K562 (cell line): Measurements from ENCODE around the gene CLCN4. TPM values are rescaled to one million over a fixed set of nuclear protein-coding genes. Genes with fewer than 3 reads are reported as not detected.
A peak's percentile ranks its signal among the peaks of the same experiment; 100 is the strongest.

Experiments
- ATAC-seq: fragments of 200-7000 bp; cut with Tn5 transposase; 3 replicates; pipeline ENCODE4 v1.9.1; 2020; ENCODE audit warnings: moderate library complexity
- BruUV-seq: library from RNA; stranded (reverse); fragments of 400-500 nt; replicated peaks from 2 replicates; lab custom pipeline; 2021; lab: Mats Ljungman, UMichigan
- CTCF ChIA-PET: fragments of 300-600 bp; formaldehyde crosslinking; extraction: SDS; loops from one replicate; lab custom pipeline; 2021; ENCODE audit warnings: low intra/inter-chr PET ratio; lab: Yijun Ruan, JAX
- POLR2A ChIA-PET: fragments of 300-600, 350-650 bp; sonication (Branson Sonifier 250); formaldehyde crosslinking; extraction: SDS; loops from one replicate; lab custom pipeline; 2021; ENCODE audit warnings: antibody characterized with exemption, inconsistent platforms; lab: Yijun Ruan, JAX
- DNase-seq, 4 experiments: peaks; one replicate each; pipeline versions ENCODE4 v3.0.0 to v3.0.0-alpha.2; 2011 to 2018; ENCODE audit warnings: low spot score in 3 of 4, mixed read lengths in 3 of 4; ENCODE audit errors: extremely low read depth in 1 of 4
- FAIRE-seq: peaks from 2 replicates; lab custom pipeline; 2011; peaks lifted over from hg19 to GRCh38; lab: Jason Lieb, UNC
- H2AFZ ChIP-seq: 2 replicates; pipeline ENCODE4 v1.6.0; 2011; ENCODE audit warnings: low read depth, low read length, control low read depth, inconsistent platforms
- H3K27ac ChIP-seq: fragments of 200-600 bp; 3 replicates; pipeline ENCODE4 v1.8.0; 2011; ENCODE audit warnings: low read depth, mild to moderate bottlenecking, control low read depth, inconsistent platforms, low read length, moderate library complexity, mixed read lengths; ENCODE audit errors: extremely low read depth
- H3K27me3 ChIP-seq, 2 experiments: fragments of 300-600 bp in 1 of 2; 2 replicates in 1 of 2; 3 replicates in 1 of 2; pipeline versions ENCODE4 v1.6.0 to v1.8.0; 2011; ENCODE audit warnings: inconsistent platforms in 2 of 2, low read length in 2 of 2, mild to moderate bottlenecking in 1 of 2, mixed read lengths in 1 of 2, moderate library complexity in 1 of 2; ENCODE audit not compliant: control insufficient read depth in 2 of 2, insufficient read depth in 2 of 2
- H3K36me3 ChIP-seq: fragments of 300-600 bp; 3 replicates; pipeline ENCODE4 v1.8.0; 2011; ENCODE audit warnings: mild to moderate bottlenecking, low read length, inconsistent platforms; ENCODE audit not compliant: control insufficient read depth, insufficient read depth
- H3K4me1 ChIP-seq, 2 experiments: fragments of 200-600 bp in 1 of 2; replicated peaks in 1 of 2; 2 replicates in 1 of 2; 3 replicates in 1 of 2; pipeline versions ENCODE4 v1.5.1 to v1.8.0; 2011; ENCODE audit warnings: inconsistent platforms in 2 of 2, low read length in 2 of 2, mild to moderate bottlenecking in 1 of 2, mixed read lengths in 1 of 2, moderate library complexity in 1 of 2; ENCODE audit not compliant: control insufficient read depth in 2 of 2, insufficient read depth in 2 of 2
- H3K4me2 ChIP-seq: 2 replicates; pipeline ENCODE4 v1.6.1; 2011; ENCODE audit warnings: low read length, control low read depth, inconsistent platforms, mixed read lengths; ENCODE audit not compliant: insufficient read depth
- H3K4me3 ChIP-seq: fragments of 200-600 bp; sonication (generic), shearing (Covaris generic); 2 replicates; pipeline ENCODE4 v1.5.1; 2016; ENCODE audit warnings: control low read depth, inconsistent platforms
- H3K79me2 ChIP-seq: fragments of 200-600 bp; 3 replicates; pipeline ENCODE4 v1.8.0; 2011; ENCODE audit warnings: low read length, inconsistent platforms; ENCODE audit not compliant: control insufficient read depth, insufficient read depth
- H3K9ac ChIP-seq, 2 experiments: 2 replicates each; pipeline versions ENCODE4 v1.6.0 to v1.6.1; 2011; ENCODE audit warnings: low read depth in 2 of 2, low read length in 2 of 2, control low read depth in 1 of 2, inconsistent platforms in 1 of 2, mild to moderate bottlenecking in 1 of 2, mixed read lengths in 1 of 2; ENCODE audit not compliant: insufficient read depth in 1 of 2
- H3K9me1 ChIP-seq: one replicate; pipeline ENCODE4 v1.6.0; 2011; ENCODE audit warnings: inconsistent platforms, mild to moderate bottlenecking, low read length, moderate library complexity; ENCODE audit not compliant: control insufficient read depth, insufficient read depth
- H3K9me3 ChIP-seq: replicated peaks from 2 replicates; pipeline ENCODE4 v1.5.1; 2011; ENCODE audit warnings: low read depth, low read length, inconsistent platforms; ENCODE audit not compliant: control insufficient read depth, insufficient read depth
- H4K20me1 ChIP-seq: replicated peaks from 2 replicates; pipeline ENCODE4 v1.6.1; 2011; ENCODE audit warnings: low read length, inconsistent platforms, mixed read lengths; ENCODE audit not compliant: control insufficient read depth, insufficient read depth
- C11orf30 ChIP-seq: fragments of 450-650 bp; IDR thresholded peaks from 2 replicates; pipeline ENCODE4 v1.6.1; 2016; ENCODE audit warnings: low read depth, mild to moderate bottlenecking
- JUND ChIP-seq, 2 experiments: IDR thresholded peaks; 2 replicates in 1 of 2; 3 replicates in 1 of 2; pipeline ENCODE4 v1.6.1; 2011; ENCODE audit warnings: borderline replicate concordance in 2 of 2, low read depth in 2 of 2, low read length in 2 of 2, improper control_type of control experiment in 1 of 2, missing biosample characterization in 1 of 2, missing genetic modification characterization in 1 of 2, missing genetic modification reagents in 1 of 2
- MYC ChIP-seq, 2 experiments: fragments of 250-450 bp in 1 of 2; sonication (Bioruptor Pico) in 1 of 2; IDR thresholded peaks; 2 replicates each; pipeline versions ENCODE4 v1.5.1 to v1.6.1; 2012 to 2021; ENCODE audit warnings: low read depth in 2 of 2, borderline replicate concordance in 1 of 2, improper control_type of control experiment in 1 of 2, low read length in 1 of 2, mild to moderate bottlenecking in 1 of 2, moderate library complexity in 1 of 2
- NUFIP1 ChIP-seq: fragments of 450-650 bp; IDR thresholded peaks from 2 replicates; pipeline ENCODE4 v1.6.1; 2018; ENCODE audit not compliant: partially characterized antibody
- PCBP1 ChIP-seq: fragments of 200-400 bp; formaldehyde crosslinking; IDR thresholded peaks from 2 replicates; pipeline ENCODE4 v1.6.1; 2018; ENCODE audit warnings: mild to moderate bottlenecking, low read depth, low read length; ENCODE audit not compliant: poor library complexity, severe bottlenecking
- SMARCB1 ChIP-seq: IDR thresholded peaks from 2 replicates; pipeline ENCODE4 v1.6.1; 2011; ENCODE audit warnings: improper control_type of control experiment, low read depth; ENCODE audit not compliant: insufficient read length
- SPI1 ChIP-seq: IDR thresholded peaks from 2 replicates; pipeline ENCODE4 v1.6.1; 2011; ENCODE audit warnings: low read depth, low read length, control low read depth, borderline replicate concordance
- STAG1 ChIP-seq: sonication (generic); formaldehyde crosslinking; IDR thresholded peaks from 2 replicates; pipeline ENCODE4 v1.5.0; 2020; ENCODE audit warnings: missing genetic modification reagents, borderline replicate concordance
- TGIF2 ChIP-seq: sonication (generic); formaldehyde crosslinking; IDR thresholded peaks from 2 replicates; pipeline ENCODE4 v1.8.1; 2022; ENCODE audit warnings: mild to moderate bottlenecking, missing genetic modification reagents, moderate library complexity
- YBX1 ChIP-seq: fragments of 450-650 bp; IDR thresholded peaks from 2 replicates; pipeline ENCODE4 v1.7.1; 2016; ENCODE audit warnings: mild to moderate bottlenecking
- WGBS: fragments of 100-300 bp; shearing (Covaris generic); methylation state at CpG from one replicate; pipeline ENCODE4 v1.1.6; 2016; ENCODE audit warnings: low coverage, mixed read lengths; ENCODE audit not compliant: insufficient coverage; ENCODE audit errors: missing lambda C conversion rate; 5-methylcytosine and 5-hydroxymethylcytosine counted together
- in situ Hi-C: fragments of 300-500 bp; cut with MboI; formaldehyde crosslinking; loops from 4 replicates; pipeline ENCODE4 v1.15.0; 2018; ENCODE audit warnings: inconsistent platforms, mixed read lengths
- intact Hi-C: fragments of 100-400 bp; cut with micrococcal nuclease; formaldehyde crosslinking; loops from 2 replicates; pipeline ENCODE4 v1.14.2; 2022
- polyA plus RNA-seq, 8 experiments: library from polyadenylated mRNA; depleted of rRNA in 4 of 8; stranded (reverse) in 5 of 8; unstranded in 3 of 8; fragments of >200 nt; fragmentation: Nextera tagmentation in 2 of 8; fragmentation: Illumina TruSeq in 1 of 8; extraction: Ambion mirVana in 2 of 8; extraction: Trizol in 1 of 8; gene quantifications; 2 replicates each; pipeline versions ENCODE4 v1.2.1 to v1.2.3, GENCODE V29; 2011 to 2014; ENCODE audit warnings: inconsistent platforms in 1 of 8, missing spikeins in 1 of 8
- total RNA-seq, 7 experiments: library from RNA; depleted of rRNA in 6 of 7; stranded (reverse); fragments of >200 nt in 6 of 7; fragmentation: Illumina TruSeq in 2 of 7; extraction: Trizol in 2 of 7; gene quantifications; 2 replicates each; pipeline versions ENCODE4 v1.2.1 to v1.2.3, GENCODE V29; 2011 to 2021; ENCODE audit warnings: low replicate concordance in 1 of 7
- TF ChIP-seq, protein P1 (sequence below): sonication (generic); formaldehyde crosslinking; IDR thresholded peaks from 2 replicates; pipeline ENCODE4 v1.8.1; 2022; ENCODE audit warnings: missing genetic modification reagents

The CLCN4 gene
- total and polyA plus RNA-seq, 9 of the 15 experiments (the other 6 are each of a cell fraction or from before 2014, with no cell fraction given) = 0.03 to 0.24 (median 0.10) TPM; not detected in 1

DNA sequence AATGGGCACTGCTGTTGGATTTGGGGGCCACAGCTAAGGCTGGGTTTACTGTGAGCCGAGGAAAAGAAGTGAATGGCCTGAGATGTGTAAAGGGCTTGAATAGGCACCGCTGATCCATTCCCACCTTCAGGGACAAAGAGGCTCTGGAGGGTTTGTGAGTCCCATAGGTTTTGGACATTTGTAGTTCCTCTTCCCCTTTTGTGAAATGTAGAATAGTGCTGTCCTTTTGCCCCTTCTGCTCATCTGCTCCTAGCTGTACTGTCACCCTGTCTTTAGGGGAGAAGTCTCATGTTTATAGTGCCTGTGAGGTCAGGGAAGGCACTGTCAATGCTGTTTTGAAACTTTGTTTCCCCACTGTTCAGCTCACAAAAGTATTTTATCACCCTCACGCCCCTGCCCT, 26.4 kb upstream of the CLCN4 start:
- DNase-seq (no peak), FAIRE-seq (no peak), ATAC-seq (no peak)
- BruUV-seq = no TSS peak
- intact Hi-C loops (loop anchor here (5.0 to 10.0 kb wide), 2 partner anchors 197 to 504 kb away; no protein-coding TSS in a partner anchor), in situ Hi-C loops (no loop called here)
- H3K4me1 ChIP-seq = peaks cover 0 to 4% of the 10 kb centered on the region in 2 experiments; a peak in 4 of 5 replicates
- no peak overlapping the region for H2AFZ ChIP-seq
- no peak overlapping the region for H3K27ac ChIP-seq
- POLR2A ChIA-PET = no interaction called here
- 0 out of 3 replicates have a peak, but pooled peaks cover 6% of the 10 kb centered on the region for H3K79me2 ChIP-seq
- 4% methylated on average over 2 of the region's 3 CpGs for WGBS
- peaks cover 0 to 31% of the 10 kb centered on the region in 2 experiments; a peak in 3 of 5 replicates for H3K27me3 ChIP-seq
- H3K9ac ChIP-seq = no peak overlapping the region
- H4K20me1 ChIP-seq = no peaks in the 10 kb centered on the region
- peak; percentile 17; the same call in 1 of the 2 replicates for TF ChIP-seq SPI1
- no peak for TF ChIP-seq STAG1 (CRISPR knock-in tag)
- no peaks in the 10 kb centered on the region for H3K9me1 ChIP-seq
- no peak overlapping the region for H3K4me2 ChIP-seq
- H3K4me3 ChIP-seq = no peak overlapping the region
- CTCF ChIA-PET = interaction anchor here (1.6 kb wide), 1 partner anchor 11 kb away, joined by 5 read pairs; no protein-coding TSS in a partner anchor
- no peaks in the 10 kb centered on the region for H3K9me3 ChIP-seq
- H3K36me3 ChIP-seq = no peaks in the 10 kb centered on the region

DNA sequence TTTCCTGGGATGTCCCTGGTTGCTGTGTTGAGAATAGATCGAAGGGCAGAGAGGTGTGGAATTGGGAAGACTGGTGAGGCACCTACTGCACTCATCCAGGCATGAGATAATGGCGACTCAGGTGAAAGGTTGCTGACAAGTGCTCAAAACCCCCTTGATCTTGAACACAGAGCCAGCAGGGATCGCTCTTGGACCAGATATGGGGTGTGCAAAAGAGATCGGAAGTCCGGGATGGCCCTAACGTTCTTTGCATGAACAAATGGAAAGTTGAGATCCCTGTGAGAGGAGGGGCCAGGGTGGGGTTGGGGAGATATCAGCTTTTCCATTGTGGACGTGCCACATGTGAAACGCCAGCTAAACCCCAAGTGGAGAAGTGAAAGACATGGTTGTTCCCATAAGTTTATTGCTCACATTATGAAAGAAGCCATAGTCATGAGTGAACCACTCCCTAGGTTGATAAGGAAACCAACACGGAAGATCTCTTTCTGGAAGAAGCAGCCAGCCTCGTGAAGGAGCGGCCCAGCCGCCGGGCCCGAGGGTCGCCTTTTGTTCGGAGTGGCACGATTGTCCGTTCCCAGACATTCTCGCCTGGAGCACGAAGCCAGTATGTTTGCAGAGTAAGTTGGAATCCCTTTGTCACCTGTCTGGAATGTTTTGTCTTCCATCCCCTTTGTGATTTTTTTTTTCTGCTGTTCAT, 22.6 kb upstream of the CLCN4 start:
- peak overlapping the region in 1 of 2 experiments; percentile 47; a peak in 2 of 4 replicates for H3K9ac ChIP-seq
- BruUV-seq = TSS peak; percentile 84
- H3K36me3 ChIP-seq = no peaks in the 10 kb centered on the region
- ATAC-seq (peak; percentile 90), DNase-seq (peak; percentile 15 to 59 (median 36)), FAIRE-seq (peak; percentile 81)
- no peaks in the 10 kb centered on the region for H3K9me1 ChIP-seq
- POLR2A ChIA-PET = no interaction called here
- no peaks in the 10 kb centered on the region for H4K20me1 ChIP-seq
- peak overlapping the region; percentile 40; the same call in 2 of the 3 replicates for H3K27ac ChIP-seq
- CTCF ChIA-PET = interaction anchor here (0.7 to 1.4 kb wide), 3 partner anchors 11 to 267 kb away, joined by 3 read pairs; no protein-coding TSS in a partner anchor
- H3K4me2 ChIP-seq = peak overlapping the region; percentile 59
- intact Hi-C loops = loop anchor here (1.0 to 10.0 kb wide), 4 partner anchors 56 to 589 kb away; no protein-coding TSS in a partner anchor
- H3K79me2 ChIP-seq = 0 out of 3 replicates have a peak, but pooled peaks cover 6% of the 10 kb centered on the region
- 19% methylated on average over 18 of the region's 20 CpGs for WGBS
- no peak overlapping the region; the same call in 1 of the 2 replicates for H3K4me3 ChIP-seq
- peaks cover 0 to 4% of the 10 kb centered on the region in 2 experiments; a peak in 1 of 5 replicates for H3K27me3 ChIP-seq
- H3K4me1 ChIP-seq = peaks cover 0 to 11% of the 10 kb centered on the region in 2 experiments; a peak in 4 of 5 replicates
- in situ Hi-C loops = no loop called here
- H2AFZ ChIP-seq = peak overlapping the region; percentile 59
- no peaks in the 10 kb centered on the region for H3K9me3 ChIP-seq
- TF ChIP-seq TGIF2 (CRISPR knock-in tag) (no peak), NUFIP1 (no peak), MYC (IDR thresholded peaks at IDR 0.05; ENCODE audit: low read depth, low read length) (no peak), MYC (CRISPR knock-in tag; IDR thresholded peaks at IDR 0.05; ENCODE audit: borderline replicate concordance, low read depth) (no peak), PCBP1 (no peak), C11orf30 (no peak), SMARCB1 (no peak), YBX1 (no peak), JUND (IDR thresholded peaks at IDR 0.05; ENCODE audit: borderline replicate concordance, low read depth, low read length) (no peak), JUND (tag; IDR thresholded peaks at IDR 0.05; ENCODE audit: borderline replicate concordance, low read depth, low read length) (peak; percentile 18; the same call in 1 of the 3 replicates)
- TF ChIP-seq, protein P1, sequence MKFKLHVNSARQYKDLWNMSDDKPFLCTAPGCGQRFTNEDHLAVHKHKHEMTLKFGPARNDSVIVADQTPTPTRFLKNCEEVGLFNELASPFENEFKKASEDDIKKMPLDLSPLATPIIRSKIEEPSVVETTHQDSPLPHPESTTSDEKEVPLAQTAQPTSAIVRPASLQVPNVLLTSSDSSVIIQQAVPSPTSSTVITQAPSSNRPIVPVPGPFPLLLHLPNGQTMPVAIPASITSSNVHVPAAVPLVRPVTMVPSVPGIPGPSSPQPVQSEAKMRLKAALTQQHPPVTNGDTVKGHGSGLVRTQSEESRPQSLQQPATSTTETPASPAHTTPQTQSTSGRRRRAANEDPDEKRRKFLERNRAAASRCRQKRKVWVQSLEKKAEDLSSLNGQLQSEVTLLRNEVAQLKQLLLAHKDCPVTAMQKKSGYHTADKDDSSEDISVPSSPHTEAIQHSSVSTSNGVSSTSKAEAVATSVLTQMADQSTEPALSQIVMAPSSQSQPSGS (CRISPR knock-in tag) = no peak
